ENCODE results near the gene POLR1F. TPM values are rescaled to one million over a fixed set of nuclear protein-coding genes. Genes with fewer than 3 reads are reported as not detected.
A peak's percentile ranks its signal among the peaks of the same experiment; 100 is the strongest.

POLR1F gene, protein sequence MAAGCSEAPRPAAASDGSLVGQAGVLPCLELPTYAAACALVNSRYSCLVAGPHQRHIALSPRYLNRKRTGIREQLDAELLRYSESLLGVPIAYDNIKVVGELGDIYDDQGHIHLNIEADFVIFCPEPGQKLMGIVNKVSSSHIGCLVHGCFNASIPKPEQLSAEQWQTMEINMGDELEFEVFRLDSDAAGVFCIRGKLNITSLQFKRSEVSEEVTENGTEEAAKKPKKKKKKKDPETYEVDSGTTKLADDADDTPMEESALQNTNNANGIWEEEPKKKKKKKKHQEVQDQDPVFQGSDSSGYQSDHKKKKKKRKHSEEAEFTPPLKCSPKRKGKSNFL
- polyA plus RNA-seq (2012; rRNA removed) = 5.1 and 8.1 TPM in 2 replicates
- 8.4 and 13.0 TPM in 2 replicates for polyA plus RNA-seq (2012; cell fraction: cytosol; rRNA removed)
- 4.3 and 11.7 TPM in 2 replicates for polyA plus RNA-seq (2012; cell fraction: nucleus; rRNA removed)

DNA sequence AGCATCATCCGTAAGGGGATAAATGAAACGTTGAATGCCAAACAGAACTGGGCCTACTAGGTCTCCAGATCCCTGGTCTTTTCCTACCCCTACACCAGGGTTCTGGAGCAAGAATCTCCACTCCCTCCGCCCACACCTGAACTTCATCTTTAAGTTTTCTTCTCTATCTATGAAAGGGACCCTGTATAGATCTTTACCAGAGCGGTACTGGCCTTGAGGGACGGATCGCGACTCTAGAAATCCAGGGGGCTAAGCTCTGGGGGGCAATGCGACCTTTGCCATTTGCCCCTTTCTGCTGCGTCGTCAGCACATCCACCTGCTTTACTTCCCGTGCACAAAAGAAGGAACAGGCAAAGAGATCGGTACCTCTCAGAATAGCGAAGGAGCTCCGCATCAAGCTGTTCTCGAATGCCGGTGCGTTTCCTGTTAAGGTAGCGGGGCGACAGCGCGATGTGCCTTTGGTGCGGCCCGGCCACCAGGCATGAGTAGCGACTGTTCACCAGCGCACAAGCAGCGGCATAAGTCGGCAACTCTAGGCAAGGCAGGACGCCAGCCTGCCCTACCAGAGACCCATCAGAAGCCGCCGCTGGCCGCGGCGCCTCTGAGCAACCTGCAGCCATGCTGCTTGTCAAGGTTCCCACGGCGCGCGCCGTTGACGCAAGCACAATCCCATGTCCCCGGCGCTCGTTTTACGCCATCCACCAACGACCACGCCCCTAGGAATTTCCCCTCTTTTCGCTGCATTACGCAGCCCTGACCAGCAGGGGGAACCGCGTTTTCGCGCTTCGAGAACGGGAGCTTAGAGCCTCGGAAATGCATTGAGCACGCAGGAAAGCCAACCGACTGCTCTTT is at the start of gene POLR1F:
TSS of gene POLR1F (minus strand) at position 641 of the 852 bp plus-strand sequence. CDS start at position 620, 21 bp downstream.
- no peaks in the 10 kb centered on the region for H3F3A ChIP-seq (replicated peaks; ENCODE audit: insufficient read depth)
- peak within 1 kb of the TSS; percentile 89 for H3K4me2 ChIP-seq
- peak; percentile 93 for DNase-seq
- H3K36me3 ChIP-seq (replicated peaks in 1 of 2; ENCODE audit: control insufficient read depth in 1 of 2, insufficient read depth in 2 of 2, low read length in 1 of 2) = peaks cover under 1 to 3% of the 10 kb centered on the region in 2 experiments
- ChIA-PET POLR2A (interaction anchor here (1.1 kb wide), 1 partner anchor 590 kb away, joined by 3 read pairs; the partner anchor contains the start of gene TWIST1), CTCF (interaction anchor here (0.6 to 7.5 kb wide), 43 partner anchors 8 to 1545 kb away, joined by 3 to 153 read pairs (median 4); partner anchors contain the start of gene ABCB5)
- no peaks in the 10 kb centered on the region for H3K9me3 ChIP-seq
- H3K4me3 ChIP-seq (ENCODE audit: low read depth in 2 of 2, low read length in 1 of 2) = peak within 1 kb of the TSS; percentile 82 to 100
- peak within 1 kb of the TSS; percentile 79 for H3K9ac ChIP-seq
- H3K4me1 ChIP-seq (ENCODE audit: control insufficient read depth in 1 of 2, insufficient read depth in 2 of 2, low read depth in 1 of 2, low read length in 1 of 2) = peaks cover 0 to 16% of the 10 kb centered on the region in 2 experiments; a peak in 2 of 4 replicates
- WGBS (ENCODE audit: low lambda C conversion rate) = 2% methylated on average over 48 of the region's 56 CpGs
- H3K27me3 ChIP-seq (ENCODE audit: insufficient read depth) = no peaks in the 10 kb centered on the region
- no peaks in the 10 kb centered on the region for H4K20me1 ChIP-seq (ENCODE audit: insufficient read depth)
- peaks cover 41% of the 10 kb centered on the region for H3K79me2 ChIP-seq (ENCODE audit: insufficient read depth)
- H2AFZ ChIP-seq (ENCODE audit: low read depth) = peak within 1 kb of the TSS; percentile 87
- H3K27ac ChIP-seq (ENCODE audit: low read depth in 2 of 2, low read length in 1 of 2) = peak within 1 kb of the TSS; percentile 38 to 47; a peak in 3 of 4 replicates
- H3K9me2 ChIP-seq = no peaks in the 10 kb centered on the region
- TF ChIP-seq, protein P1, sequence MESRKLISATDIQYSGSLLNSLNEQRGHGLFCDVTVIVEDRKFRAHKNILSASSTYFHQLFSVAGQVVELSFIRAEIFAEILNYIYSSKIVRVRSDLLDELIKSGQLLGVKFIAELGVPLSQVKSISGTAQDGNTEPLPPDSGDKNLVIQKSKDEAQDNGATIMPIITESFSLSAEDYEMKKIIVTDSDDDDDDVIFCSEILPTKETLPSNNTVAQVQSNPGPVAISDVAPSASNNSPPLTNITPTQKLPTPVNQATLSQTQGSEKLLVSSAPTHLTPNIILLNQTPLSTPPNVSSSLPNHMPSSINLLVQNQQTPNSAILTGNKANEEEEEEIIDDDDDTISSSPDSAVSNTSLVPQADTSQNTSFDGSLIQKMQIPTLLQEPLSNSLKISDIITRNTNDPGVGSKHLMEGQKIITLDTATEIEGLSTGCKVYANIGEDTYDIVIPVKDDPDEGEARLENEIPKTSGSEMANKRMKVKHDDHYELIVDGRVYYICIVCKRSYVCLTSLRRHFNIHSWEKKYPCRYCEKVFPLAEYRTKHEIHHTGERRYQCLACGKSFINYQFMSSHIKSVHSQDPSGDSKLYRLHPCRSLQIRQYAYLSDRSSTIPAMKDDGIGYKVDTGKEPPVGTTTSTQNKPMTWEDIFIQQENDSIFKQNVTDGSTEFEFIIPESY (IDR thresholded peaks at IDR 0.05; ENCODE audit: borderline replicate concordance, low read depth) = no peak
- TF ChIP-seq TEAD4 (IDR thresholded peaks at IDR 0.05; ENCODE audit: borderline replicate concordance, insufficient read depth) (no peak), FOSL2 (IDR thresholded peaks at IDR 0.05; ENCODE audit: borderline replicate concordance, low read depth) (no peak), SMC3 (IDR thresholded peaks at IDR 0.05; ENCODE audit: low read depth, low read length) (peak; percentile 56), MEF2A (IDR thresholded peaks at IDR 0.05; ENCODE audit: borderline replicate concordance, low read depth) (no peak), FOXJ3 (CRISPR knock-in tag; IDR thresholded peaks at IDR 0.05) (no peak), CHD2 (IDR thresholded peaks at IDR 0.05; ENCODE audit: low read length, partially characterized antibody) (peak; percentile 87), POLR2AphosphoS5 (IDR thresholded peaks at IDR 0.05; ENCODE audit: low read depth, low read length) (peak; percentile 93), RFX5 (IDR thresholded peaks at IDR 0.05; ENCODE audit: low read length) (peak; percentile 80), SIN3A (IDR thresholded peaks at IDR 0.05; ENCODE audit: borderline replicate concordance, low read depth, low read length) (peak; percentile 99), FOXM1 (IDR thresholded peaks at IDR 0.05; ENCODE audit: low read depth) (no peak), JUND (IDR thresholded peaks at IDR 0.05) (no peak), YY1 (IDR thresholded peaks at IDR 0.05; ENCODE audit: low read depth) (peak; percentile 95), NFIC (IDR thresholded peaks at IDR 0.05; ENCODE audit: borderline replicate concordance) (no peak; the same call in 1 of the 2 replicates), TAF1 (IDR thresholded peaks at IDR 0.05; ENCODE audit: borderline replicate concordance, low read depth, low read length) (peak; percentile 91), RXRA (IDR thresholded peaks at IDR 0.05; ENCODE audit: borderline replicate concordance, low read depth) (no peak), ELF1 (IDR thresholded peaks at IDR 0.05) (peak; percentile 50; the same call in 1 of the 2 replicates), RAD21 (IDR thresholded peaks at IDR 0.05; ENCODE audit: low read length) (peak; percentile 69), MXI1 (IDR thresholded peaks at IDR 0.05; ENCODE audit: low read depth, low read length) (peak; percentile 100), GABPA (IDR thresholded peaks at IDR 0.05; ENCODE audit: low read depth) (no peak)
- TF ChIP-seq, protein P2, sequence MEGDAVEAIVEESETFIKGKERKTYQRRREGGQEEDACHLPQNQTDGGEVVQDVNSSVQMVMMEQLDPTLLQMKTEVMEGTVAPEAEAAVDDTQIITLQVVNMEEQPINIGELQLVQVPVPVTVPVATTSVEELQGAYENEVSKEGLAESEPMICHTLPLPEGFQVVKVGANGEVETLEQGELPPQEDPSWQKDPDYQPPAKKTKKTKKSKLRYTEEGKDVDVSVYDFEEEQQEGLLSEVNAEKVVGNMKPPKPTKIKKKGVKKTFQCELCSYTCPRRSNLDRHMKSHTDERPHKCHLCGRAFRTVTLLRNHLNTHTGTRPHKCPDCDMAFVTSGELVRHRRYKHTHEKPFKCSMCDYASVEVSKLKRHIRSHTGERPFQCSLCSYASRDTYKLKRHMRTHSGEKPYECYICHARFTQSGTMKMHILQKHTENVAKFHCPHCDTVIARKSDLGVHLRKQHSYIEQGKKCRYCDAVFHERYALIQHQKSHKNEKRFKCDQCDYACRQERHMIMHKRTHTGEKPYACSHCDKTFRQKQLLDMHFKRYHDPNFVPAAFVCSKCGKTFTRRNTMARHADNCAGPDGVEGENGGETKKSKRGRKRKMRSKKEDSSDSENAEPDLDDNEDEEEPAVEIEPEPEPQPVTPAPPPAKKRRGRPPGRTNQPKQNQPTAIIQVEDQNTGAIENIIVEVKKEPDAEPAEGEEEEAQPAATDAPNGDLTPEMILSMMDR (IDR thresholded peaks at IDR 0.05) = peak; percentile 97
- TF ChIP-seq, protein P3, sequence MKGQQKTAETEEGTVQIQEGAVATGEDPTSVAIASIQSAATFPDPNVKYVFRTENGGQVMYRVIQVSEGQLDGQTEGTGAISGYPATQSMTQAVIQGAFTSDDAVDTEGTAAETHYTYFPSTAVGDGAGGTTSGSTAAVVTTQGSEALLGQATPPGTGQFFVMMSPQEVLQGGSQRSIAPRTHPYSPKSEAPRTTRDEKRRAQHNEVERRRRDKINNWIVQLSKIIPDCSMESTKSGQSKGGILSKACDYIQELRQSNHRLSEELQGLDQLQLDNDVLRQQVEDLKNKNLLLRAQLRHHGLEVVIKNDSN (IDR thresholded peaks at IDR 0.05; ENCODE audit: borderline replicate concordance, low read depth) = no peak; the same call in 1 of the 2 replicates
- TF ChIP-seq, protein P4, sequence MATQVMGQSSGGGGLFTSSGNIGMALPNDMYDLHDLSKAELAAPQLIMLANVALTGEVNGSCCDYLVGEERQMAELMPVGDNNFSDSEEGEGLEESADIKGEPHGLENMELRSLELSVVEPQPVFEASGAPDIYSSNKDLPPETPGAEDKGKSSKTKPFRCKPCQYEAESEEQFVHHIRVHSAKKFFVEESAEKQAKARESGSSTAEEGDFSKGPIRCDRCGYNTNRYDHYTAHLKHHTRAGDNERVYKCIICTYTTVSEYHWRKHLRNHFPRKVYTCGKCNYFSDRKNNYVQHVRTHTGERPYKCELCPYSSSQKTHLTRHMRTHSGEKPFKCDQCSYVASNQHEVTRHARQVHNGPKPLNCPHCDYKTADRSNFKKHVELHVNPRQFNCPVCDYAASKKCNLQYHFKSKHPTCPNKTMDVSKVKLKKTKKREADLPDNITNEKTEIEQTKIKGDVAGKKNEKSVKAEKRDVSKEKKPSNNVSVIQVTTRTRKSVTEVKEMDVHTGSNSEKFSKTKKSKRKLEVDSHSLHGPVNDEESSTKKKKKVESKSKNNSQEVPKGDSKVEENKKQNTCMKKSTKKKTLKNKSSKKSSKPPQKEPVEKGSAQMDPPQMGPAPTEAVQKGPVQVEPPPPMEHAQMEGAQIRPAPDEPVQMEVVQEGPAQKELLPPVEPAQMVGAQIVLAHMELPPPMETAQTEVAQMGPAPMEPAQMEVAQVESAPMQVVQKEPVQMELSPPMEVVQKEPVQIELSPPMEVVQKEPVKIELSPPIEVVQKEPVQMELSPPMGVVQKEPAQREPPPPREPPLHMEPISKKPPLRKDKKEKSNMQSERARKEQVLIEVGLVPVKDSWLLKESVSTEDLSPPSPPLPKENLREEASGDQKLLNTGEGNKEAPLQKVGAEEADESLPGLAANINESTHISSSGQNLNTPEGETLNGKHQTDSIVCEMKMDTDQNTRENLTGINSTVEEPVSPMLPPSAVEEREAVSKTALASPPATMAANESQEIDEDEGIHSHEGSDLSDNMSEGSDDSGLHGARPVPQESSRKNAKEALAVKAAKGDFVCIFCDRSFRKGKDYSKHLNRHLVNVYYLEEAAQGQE (IDR thresholded peaks at IDR 0.05; ENCODE audit: low read depth, low read length) = peak; percentile 60; the same call in 1 of the 2 replicates

Data from SK-N-SH (cell line).